ENCODE measurements around the gene FOXD3.

DNA sequence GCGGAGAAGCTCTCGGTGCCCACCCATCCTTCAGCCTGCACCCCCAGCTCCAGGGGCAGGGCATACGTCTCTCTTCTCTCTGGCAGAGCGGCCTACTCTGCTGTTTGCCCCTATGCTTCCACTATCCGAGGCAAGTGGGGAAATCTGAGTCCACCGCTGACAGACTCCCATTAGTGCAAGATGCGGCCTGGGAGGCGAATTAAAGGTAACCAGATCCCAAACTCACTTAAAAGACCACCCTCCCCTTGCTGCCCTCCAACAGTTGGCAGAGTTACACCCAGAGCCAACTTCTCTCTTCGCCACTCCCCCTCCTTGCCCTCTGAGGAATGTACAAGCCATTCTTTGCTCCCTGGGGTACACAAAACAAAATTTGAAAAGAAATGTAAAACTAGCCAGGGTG, 6.4 kb downstream of the FOXD3 start:
- TF ChIP-seq, protein P1, sequence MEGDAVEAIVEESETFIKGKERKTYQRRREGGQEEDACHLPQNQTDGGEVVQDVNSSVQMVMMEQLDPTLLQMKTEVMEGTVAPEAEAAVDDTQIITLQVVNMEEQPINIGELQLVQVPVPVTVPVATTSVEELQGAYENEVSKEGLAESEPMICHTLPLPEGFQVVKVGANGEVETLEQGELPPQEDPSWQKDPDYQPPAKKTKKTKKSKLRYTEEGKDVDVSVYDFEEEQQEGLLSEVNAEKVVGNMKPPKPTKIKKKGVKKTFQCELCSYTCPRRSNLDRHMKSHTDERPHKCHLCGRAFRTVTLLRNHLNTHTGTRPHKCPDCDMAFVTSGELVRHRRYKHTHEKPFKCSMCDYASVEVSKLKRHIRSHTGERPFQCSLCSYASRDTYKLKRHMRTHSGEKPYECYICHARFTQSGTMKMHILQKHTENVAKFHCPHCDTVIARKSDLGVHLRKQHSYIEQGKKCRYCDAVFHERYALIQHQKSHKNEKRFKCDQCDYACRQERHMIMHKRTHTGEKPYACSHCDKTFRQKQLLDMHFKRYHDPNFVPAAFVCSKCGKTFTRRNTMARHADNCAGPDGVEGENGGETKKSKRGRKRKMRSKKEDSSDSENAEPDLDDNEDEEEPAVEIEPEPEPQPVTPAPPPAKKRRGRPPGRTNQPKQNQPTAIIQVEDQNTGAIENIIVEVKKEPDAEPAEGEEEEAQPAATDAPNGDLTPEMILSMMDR (conservative IDR thresholded peaks at IDR 0.05; ENCODE audit: low read depth in 2 of 2) = no peak
- TF ChIP-seq EZH2 (IDR thresholded peaks at IDR 0.05; ENCODE audit: low read depth, unreplicated experiment) (no peak), REST (IDR thresholded peaks at IDR 0.05; ENCODE audit: unreplicated experiment) (no peak), STAT1 (IDR thresholded peaks at IDR 0.05; ENCODE audit: unreplicated experiment) (no peak), POLR2AphosphoS5 (IDR thresholded peaks at IDR 0.05; ENCODE audit: low read depth) (no peak), NANOG (IDR thresholded peaks at IDR 0.05; ENCODE audit: borderline replicate concordance) (no peak)
